GM18951 (cell line): ENCODE results near the gene RNASEL.
"Not testable (repeated sequence)": the region's sequence is repeated elsewhere in the genome, so short reads cannot be mapped to it uniquely, and the experiment has no call there.

Source experiments
- POLR2A ChIP-seq: IDR thresholded peaks from 4 replicates; pipeline ENCODE4 v1.6.1; 2011; ENCODE audit warnings: mild to moderate bottlenecking; ENCODE audit not compliant: insufficient read length, insufficient read depth; ENCODE audit errors: extremely low read depth
- in situ Hi-C: fragments of 300-500 bp; cut with MboI; formaldehyde crosslinking; loops from one replicate; pipeline ENCODE4 v1.12.0; 2022; ENCODE audit warnings: low sequenced_read_pairs, mixed read lengths, inconsistent platforms; ENCODE audit not compliant: unreplicated experiment

The RNASEL gene

DNA sequence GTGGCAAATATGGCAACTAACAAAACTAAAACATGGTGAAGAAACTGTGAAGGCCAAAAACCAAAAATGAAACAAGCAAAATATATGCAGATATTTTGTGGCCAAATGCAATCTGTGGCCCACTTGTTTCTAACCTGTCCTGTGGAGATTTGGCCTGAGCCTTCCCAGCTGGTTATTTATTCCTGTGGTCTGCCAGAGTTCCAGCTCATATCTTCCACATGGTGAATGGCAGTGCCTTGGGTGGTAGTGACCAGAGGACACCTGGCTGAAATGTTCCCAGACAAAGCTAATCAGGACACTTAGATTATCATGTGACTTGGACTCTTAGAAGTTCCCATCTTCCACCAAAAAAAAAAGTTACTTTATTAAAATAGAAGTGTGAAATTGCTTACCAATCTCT is 39.7 kb downstream of the RNASEL start:
- TF ChIP-seq POLR2A, result no peak
- in situ Hi-C loops, result no loop called here

DNA sequence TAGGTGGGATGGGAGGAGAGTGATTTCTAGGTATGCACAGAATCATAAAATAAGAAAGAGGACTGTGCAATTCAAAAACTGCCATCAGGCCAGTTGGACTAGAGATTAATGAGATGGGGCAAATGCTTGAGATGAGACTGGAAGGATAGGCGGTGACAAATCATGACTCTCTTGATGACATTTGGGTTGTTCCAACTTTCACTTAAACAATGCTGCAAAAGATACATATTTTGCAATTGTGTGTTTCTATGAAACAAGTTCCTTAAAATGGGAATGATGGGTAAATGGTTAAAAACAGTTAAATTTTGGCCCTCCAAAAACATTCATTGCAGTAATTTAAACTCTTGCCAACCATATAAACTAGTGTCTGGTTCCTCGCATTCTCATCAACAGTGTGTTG is 55.2 kb downstream of the RNASEL start:
- in situ Hi-C loops, result no loop called here
- TF ChIP-seq POLR2A, result no peak

DNA sequence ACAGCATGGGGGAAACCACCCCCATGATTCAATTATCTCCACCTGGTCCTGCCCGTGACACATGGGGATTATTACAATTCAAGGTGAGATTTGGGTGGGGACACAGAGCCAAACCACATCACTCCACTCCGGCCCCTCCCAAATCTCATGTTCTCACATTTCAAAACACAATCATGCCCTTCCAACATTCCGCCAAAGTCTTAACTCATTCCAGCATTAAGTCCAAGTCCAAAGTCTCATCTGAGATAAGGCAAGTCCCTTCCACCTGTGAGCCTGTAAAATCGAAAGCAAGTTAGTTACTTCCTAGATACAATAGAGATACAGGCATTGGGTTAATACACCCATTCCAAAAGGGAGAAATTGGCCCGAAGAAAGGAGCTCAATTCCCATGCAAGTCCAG is 60.9 kb downstream of the RNASEL start:
- in situ Hi-C loops, result not testable (repeated sequence)

DNA sequence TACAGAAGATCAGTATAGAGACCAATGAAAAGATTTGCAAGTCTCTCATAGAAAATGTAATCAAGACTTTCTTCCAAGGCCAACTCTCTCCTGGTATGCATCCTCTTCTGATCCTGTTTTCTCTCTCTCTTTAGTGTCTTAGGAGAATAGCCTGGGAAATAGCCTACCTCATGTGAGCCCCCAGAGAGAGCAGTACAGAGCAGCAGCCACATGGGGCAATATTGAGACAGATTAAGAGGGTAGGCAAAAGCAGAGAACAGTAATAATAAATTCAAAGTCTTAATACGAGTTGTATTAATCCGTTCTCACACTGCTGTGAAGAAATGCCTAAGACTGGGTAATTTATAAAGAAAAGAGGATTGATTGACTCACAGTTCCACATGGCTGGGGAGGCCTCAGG is 61.4 kb downstream of the RNASEL start:
- in situ Hi-C loops, result no loop called here

DNA sequence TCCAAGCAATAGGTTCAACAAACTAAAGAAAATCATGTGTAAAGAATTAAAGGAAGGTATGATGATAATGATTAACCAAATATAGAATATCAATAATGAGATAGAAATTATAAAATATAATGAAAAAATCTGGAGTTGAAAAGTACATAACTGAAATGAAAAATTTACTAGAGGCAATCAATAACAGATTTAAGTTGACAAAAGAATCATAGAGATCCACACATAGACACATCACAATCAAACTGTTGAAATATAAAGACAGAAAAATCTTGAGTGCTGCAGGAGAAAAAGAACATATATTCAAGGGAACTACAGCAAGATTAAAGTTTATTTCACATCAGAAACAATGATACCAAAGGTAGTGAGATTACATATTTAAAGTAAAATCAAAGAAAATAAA is 63.7 kb downstream of the RNASEL start:
- in situ Hi-C loops, result no loop called here
- TF ChIP-seq POLR2A, result no peak

More for the DNA sequence above, 61.4 kb downstream of the RNASEL start:
- no peak for TF ChIP-seq POLR2A
